ENCODE data around the gene ADCY3.

The ADCY3 gene

DNA sequence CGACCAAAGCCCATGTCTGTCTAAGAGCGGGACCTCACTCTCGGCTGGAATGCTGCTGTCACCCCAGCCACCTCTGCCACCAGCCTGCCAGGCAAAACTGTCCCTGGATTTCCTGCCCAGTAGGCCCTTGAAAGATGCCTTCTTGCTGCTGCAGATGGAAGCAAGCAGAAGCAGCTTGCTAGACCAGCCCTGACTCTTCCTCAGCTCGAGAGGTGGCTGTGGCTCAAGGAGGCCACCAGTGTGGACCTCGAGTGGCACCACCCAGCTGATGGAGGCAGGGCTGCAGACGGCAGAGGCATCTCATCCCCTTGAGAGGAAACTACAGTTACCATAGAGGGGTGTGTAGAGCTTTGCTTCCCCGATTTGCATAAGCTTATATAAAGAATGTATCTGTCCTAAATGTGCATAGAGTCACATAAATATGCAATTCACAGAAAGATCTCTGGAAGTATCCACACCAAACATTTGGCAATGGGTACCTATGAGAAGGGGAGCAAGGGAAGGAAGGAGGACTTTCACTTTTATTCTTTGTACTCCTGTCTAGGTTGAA lies 20.6 kb downstream of the ADCY3 start:
- DNase-seq, result no peak

- no peak for DNase-seq
These were observed 21.6 kb downstream of the ADCY3 start for GRCh38 chr2:24898122-24899109.

GRCh38 chr2:24894750-24895149 lies 25.3 kb downstream of the ADCY3 start:
- DNase-seq, result peak; percentile 32

DNA sequence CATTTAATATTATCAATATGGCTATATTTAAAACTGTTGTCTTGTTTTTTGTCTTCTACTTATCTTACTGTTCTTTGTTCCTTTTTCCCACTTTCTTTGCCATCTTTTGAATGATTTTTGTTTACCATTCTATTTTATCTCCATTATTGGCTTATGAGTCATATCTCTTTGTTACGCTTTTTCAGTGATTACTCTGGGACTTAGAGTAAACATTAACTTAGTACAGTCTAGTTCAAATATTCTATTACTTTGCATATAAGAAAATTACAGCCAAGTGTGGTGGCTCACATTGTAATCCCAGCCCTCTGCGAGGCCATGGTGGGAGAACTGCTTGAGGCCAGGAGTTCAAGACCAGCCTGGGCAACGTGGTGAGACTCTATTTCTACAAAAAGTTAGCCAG lies 26.1 kb downstream of the ADCY3 start:
- DNase-seq, result no peak

GRCh38 chr2:24892928-24893327 lies 27.1 kb downstream of the ADCY3 start:
- no peak for DNase-seq

GRCh38 chr2:24891201-24891600 lies 28.8 kb downstream of the ADCY3 start:
- no peak for DNase-seq

GRCh38 chr2:24889221-24889620 lies 30.8 kb downstream of the ADCY3 start:
- no peak for DNase-seq

GRCh38 chr2:24888177-24888576 lies 31.9 kb downstream of the ADCY3 start:
- no peak for DNase-seq

DNA sequence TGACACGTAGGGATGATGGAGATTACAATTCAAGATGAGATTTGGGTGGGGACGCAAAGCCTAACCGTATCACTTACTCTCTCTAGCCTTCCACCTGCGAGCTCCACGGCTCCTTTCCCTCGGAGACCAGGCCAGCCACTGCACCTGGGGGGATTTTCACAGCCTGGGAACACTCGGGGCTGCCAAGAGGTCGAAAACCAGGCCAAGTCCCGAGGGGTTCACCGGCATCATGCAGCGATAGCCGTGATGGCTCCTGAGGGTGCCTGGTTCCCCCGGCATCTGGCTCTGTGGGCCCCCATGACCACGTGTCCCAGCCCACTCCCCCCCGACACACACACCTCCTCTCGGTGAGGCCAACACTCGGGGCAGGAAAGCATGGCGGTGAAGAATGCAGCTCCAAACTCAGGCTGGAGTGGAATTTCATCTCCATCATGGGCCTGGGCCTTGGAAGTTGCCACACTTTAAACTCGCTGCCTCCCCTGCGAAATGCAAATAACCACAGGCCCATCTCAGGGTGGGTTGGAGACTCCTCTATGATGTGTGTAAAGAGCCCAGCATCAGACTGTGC lies 32.6 kb downstream of the ADCY3 start:
- no peak for DNase-seq

- peak; percentile 86 for DNase-seq
These were observed 33.2 kb downstream of the ADCY3 start for GRCh38 chr2:24886691-24887304.

DNA sequence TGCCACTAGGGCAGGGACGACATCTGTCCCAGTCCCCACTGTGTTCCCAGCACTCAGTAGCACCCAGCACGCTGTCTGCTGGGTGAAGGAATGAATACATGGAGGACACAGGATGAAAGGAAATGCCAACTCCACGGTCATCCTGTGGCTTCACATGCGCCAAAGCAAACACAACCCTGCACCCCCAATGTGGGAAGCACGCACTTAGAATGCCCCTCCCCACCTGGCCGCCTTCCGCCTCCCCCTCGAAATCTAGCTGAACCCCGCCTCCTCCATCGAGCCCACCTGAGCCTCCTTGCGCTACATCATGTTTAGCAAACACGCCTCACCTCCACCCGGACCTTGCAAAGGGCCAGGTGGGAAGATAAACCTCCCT lies 33.9 kb downstream of the ADCY3 start:
- DNase-seq, result no peak

GRCh38 chr2:24885221-24886125 lies 34.6 kb downstream of the ADCY3 start:
- peak; percentile 85 for DNase-seq

GRCh38 chr2:24883946-24884345 lies 36.1 kb downstream of the ADCY3 start:
- no peak for DNase-seq

DNA sequence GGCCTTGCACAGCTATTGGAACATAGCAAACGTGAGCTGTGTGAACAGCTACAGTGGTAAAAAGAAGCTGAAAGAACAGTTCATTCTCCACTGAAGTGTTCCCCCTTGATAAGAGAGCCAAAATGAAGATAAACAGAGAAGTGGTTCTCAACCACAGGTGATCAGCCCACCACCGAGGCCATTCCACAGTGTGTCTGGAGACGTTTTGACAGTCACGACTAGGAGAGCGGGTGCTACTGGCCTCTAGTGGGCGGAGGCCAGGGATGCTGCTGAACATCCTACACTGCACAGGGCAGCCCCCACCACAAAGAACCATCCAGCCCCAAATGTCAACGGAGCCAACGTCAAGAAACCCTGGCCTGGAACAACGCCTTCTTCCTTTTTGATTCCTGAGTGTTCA lies 38.4 kb downstream of the ADCY3 start:
- DNase-seq, result no peak

DNA sequence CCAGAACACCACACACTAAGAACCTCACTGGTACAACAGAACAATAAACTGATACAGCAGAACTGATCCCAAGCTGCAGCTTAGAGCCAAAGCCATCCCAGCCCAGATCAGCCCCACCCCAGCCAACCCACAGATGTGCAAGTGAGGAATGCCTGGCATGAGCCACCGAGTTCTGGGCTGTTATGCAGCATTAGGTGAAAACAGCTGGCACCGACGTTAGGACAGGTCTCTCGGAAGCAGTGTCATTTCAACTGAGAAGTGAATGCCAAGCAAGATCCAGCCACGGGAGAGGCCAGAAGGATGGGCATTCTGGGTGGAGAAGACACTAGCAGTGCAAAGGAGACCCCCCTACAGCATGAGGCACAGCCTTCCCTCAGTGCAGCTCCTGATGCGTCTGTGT lies 38.9 kb downstream of the ADCY3 start:
- no peak for DNase-seq

DNA sequence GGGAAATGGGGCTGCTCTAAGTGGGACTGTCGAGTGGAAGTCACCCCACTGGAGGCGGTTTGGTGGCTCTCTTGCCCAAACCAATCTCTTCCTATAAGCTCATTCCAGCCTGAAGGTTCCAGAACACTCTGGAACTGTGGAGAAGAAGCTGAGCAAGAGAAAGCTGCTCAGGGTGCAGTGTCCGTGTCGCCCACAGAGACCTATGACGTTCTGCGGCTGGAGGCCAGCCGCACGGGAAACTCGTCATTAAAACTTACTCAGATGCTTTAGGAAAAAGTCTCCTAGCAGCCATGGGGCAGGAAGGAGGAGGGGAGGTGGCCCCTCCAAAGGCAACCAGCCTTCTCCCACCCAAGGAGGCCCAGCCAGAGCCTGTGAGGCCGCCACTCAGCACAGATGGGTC lies 41.7 kb downstream of the ADCY3 start:
- DNase-seq, result no peak

DNA sequence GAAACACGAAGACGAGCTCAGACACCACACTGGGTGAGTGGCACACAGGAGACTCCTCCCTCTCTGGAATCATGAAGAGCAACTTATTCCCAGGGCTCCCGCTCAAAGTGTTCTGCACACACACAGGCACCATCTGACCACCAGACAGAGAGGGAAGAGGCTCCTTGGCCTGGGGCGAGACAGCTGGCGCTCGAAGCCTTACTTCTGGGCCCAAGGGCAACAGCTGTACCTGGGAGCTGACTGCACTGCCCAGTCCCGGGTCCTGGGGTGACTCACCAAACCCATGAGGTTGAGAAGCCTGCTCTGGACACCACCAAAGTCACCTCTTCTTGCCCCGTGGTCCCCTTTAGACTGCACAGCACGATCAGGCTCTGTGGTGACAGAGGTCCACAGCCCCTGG lies 42.4 kb downstream of the ADCY3 start:
- peak; percentile 9 for DNase-seq

- DNase-seq, result no peak
These were observed 43.0 kb downstream of the ADCY3 start for GRCh38 chr2:24877067-24877466.

DNA sequence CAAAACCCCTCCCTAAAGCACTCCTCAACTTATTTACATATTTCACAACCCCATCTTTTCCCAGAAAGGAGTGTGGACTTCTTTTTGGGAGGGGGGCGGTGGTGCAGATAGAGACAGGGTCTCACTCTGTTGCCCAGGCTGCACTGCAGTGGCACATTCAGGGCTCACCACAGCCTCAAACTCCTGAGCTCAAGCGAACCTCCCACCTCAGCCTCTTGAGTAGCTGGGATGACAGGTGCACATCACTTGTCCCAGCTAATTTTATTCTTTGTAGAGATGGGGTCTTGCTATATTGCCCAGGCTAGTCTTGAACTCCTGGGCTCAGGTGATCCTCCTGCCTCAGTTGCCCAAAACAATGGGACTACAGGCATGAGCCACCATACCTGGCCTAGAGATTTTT lies 44.1 kb downstream of the ADCY3 start:
- no peak for DNase-seq

DNA sequence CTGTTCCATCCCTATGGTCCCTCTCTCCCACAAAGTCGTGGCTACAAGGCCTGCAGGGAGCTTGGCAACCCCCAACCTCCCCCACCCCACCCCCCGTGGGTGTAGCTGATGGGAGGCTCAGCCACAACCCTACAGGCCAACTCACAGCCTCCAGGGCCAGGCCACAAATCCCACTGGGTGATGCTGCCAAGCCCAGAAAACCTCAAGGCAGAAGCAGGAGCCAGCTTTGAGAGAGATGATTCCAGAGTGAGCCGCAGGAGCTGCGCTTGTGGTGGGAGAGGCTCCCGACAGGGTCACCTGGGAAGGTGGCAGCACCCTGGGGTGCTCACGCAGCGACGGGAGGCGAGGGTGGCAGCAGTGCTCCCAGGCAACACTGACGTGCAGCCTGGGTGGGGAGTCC lies 44.8 kb downstream of the ADCY3 start:
- DNase-seq, result peak; percentile 46

DNA sequence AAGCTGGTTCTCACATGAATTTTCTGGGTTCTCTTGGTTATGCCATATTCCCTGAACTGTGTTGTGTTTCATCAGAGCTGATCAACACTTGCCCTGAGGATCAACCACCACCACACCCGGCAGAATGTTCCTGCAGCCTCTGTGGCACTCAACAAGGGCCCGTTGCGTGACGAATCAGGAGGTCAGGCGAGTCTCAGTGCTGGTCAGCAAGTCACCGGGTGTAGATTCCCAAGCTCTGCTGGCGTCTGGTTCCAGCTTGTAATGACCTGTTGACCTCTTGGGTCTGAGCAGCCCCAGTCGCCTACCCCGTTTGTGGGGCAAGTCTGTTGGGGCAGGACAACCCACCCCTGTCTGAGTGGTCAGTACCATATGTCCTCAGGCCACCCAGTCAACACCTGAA lies 46.0 kb downstream of the ADCY3 start:
- DNase-seq, result peak; percentile 77

GRCh38 chr2:24873619-24874018 lies 46.4 kb downstream of the ADCY3 start:
- DNase-seq, result no peak

Data from MV-4-11 (cell line).